CD4-positive, alpha-beta T cell (primary cell): ENCODE data around the gene CACNA2D1. TPM values are rescaled to one million over a fixed set of nuclear protein-coding genes. Genes with fewer than 3 reads are reported as not detected.

Experiments
- ATAC-seq: fragments of 200-7000 bp; cut with Tn5 transposase; one replicate; pipeline ENCODE4 v1.10.0; 2022; ENCODE audit warnings: mild to moderate bottlenecking; ENCODE audit not compliant: poor library complexity
- CTCF ChIA-PET: fragments of 350-600 bp; sonication (Branson Sonifier 250); formaldehyde crosslinking; loops from one replicate; lab custom pipeline; 2021; ENCODE audit warnings: antibody characterized with exemption, inconsistent platforms; lab: Charles Lee
- POLR2A ChIA-PET: fragments of 350-600 bp; sonication (Branson Sonifier 250); formaldehyde crosslinking; loops from one replicate; lab custom pipeline; 2021; ENCODE audit warnings: antibody characterized with exemption, inconsistent platforms; lab: Charles Lee
- DNase-seq, 14 experiments: peaks; one replicate each; pipeline ENCODE4 v3.0.0-alpha.2; 2013 to 2020; ENCODE audit warnings: mixed read lengths in 2 of 14
- H3K27ac ChIP-seq, 2 donors: one replicate each; pipeline versions ENCODE4 v1.5.1 to v1.7.0; 2013; ENCODE audit warnings: low read length in 2 of 2, low read depth in 1 of 2, mild to moderate bottlenecking in 1 of 2
- H3K27me3 ChIP-seq, 2 experiments: 1 replicate in 1 of 2; 2 replicates in 1 of 2; pipeline versions ENCODE4 v1.6.1 to v1.7.0; 2013; ENCODE audit warnings: low read length in 2 of 2, control low read depth in 1 of 2, mild to moderate bottlenecking in 1 of 2, moderate library complexity in 1 of 2; ENCODE audit not compliant: insufficient read depth in 2 of 2, control insufficient read depth in 1 of 2
- H3K36me3 ChIP-seq: one replicate; pipeline ENCODE4 v1.6.1; 2013; ENCODE audit warnings: low read length, control low read depth; ENCODE audit not compliant: insufficient read depth
- H3K4me1 ChIP-seq: one replicate; pipeline ENCODE4 v1.6.1; 2013; ENCODE audit warnings: low read length, control low read depth; ENCODE audit not compliant: insufficient read depth
- H3K4me3 ChIP-seq: one replicate; pipeline ENCODE4 v1.5.1; 2013; ENCODE audit warnings: mild to moderate bottlenecking, low read length, moderate library complexity
- H3K9me3 ChIP-seq, 2 experiments: 1 replicate in 1 of 2; 2 replicates in 1 of 2; pipeline versions ENCODE4 v1.6.1 to v1.7.0; 2013; ENCODE audit warnings: low read length in 2 of 2, mild to moderate bottlenecking in 2 of 2, control low read depth in 1 of 2, moderate library complexity in 1 of 2; ENCODE audit not compliant: control insufficient read depth in 1 of 2, insufficient read depth in 1 of 2
- H3K27ac Mint-ChIP-seq: one replicate; pipeline ENCODE4 v1.8.0; 2020; ENCODE audit warnings: mixed read lengths
- H3K27me3 Mint-ChIP-seq: one replicate; pipeline ENCODE4 v1.8.0; 2021; ENCODE audit warnings: mixed read lengths
- H3K36me3 Mint-ChIP-seq: one replicate; pipeline ENCODE4 v1.8.0; 2021; ENCODE audit warnings: low read depth, mixed read lengths
- H3K4me1 Mint-ChIP-seq: one replicate; pipeline ENCODE4 v1.8.0; 2021; ENCODE audit warnings: low read depth, mixed read lengths
- H3K4me3 Mint-ChIP-seq: one replicate; pipeline ENCODE4 v1.8.0; 2020; ENCODE audit warnings: mild to moderate bottlenecking, mixed read lengths
- H3K9me3 Mint-ChIP-seq: one replicate; pipeline ENCODE4 v1.8.0; 2020; ENCODE audit warnings: mixed read lengths
- intact Hi-C, 2 experiments: fragments of 100-400 bp; cut with DNase I in 1 of 2; cut with micrococcal nuclease in 1 of 2; formaldehyde crosslinking; loops; one replicate each; pipeline versions ENCODE4 v1.15.1 to v1.9.0; 2023 to 2025; cut with DNase I, micrococcal nuclease
- total RNA-seq, 174 experiments: library from RNA in 2 of 174; stranded (reverse) in 2 of 174; gene quantifications; one replicate each; pipeline ENCODE4 v1.2.3 and lab custom pipeline; 2021 to 2026
- TF ChIP-seq, protein P1 (sequence below): fragments of 200-600 bp; IDR thresholded peaks from one replicate; pipeline ENCODE4 v1.8.0; 2022; ENCODE audit warnings: antibody characterized with exemption, mild to moderate bottlenecking

Gene CACNA2D1
- total RNA-seq, 2 experiments from 2014 or later, result not detected

DNA sequence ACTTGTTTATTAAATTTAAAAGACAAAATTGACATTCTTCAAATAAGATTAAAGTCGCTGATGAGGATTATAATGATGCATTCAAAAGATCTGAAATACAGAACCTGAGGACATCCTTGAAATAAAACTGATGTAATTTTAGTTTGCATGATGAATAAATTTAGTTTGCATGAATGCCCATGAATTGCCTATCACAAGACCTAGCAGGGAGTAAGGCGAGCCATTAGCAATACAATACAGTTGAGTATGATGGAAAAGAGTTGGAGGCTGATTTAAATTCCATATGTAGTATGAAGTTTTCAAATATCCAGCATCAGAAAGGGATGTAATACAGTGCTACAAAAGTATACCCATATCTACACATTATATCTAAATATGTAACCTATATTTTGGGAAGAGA is 321.3 kb downstream of the CACNA2D1 start:
- H3K4me3 Mint-ChIP-seq, result no peak overlapping the region
- H3K27ac Mint-ChIP-seq, result no peak overlapping the region
- H3K27me3 ChIP-seq, result no peaks in the 10 kb centered on the region
- POLR2A ChIA-PET, result no interaction called here
- ATAC-seq (no peak), DNase-seq (no peak)
- H3K36me3 Mint-ChIP-seq, result no peaks in the 10 kb centered on the region
- H3K9me3 ChIP-seq, result no peaks in the 10 kb centered on the region
- H3K4me3 ChIP-seq, result no peak overlapping the region
- H3K27me3 Mint-ChIP-seq, result no peaks in the 10 kb centered on the region
- H3K4me1 Mint-ChIP-seq, result no peaks in the 10 kb centered on the region
- no peak overlapping the region for H3K27ac ChIP-seq
- no peaks in the 10 kb centered on the region for H3K36me3 ChIP-seq
- H3K4me1 ChIP-seq, result no peaks in the 10 kb centered on the region
- peaks cover 3% of the 10 kb centered on the region for H3K9me3 Mint-ChIP-seq
- intact Hi-C loops, result no loop called here
- TF ChIP-seq, protein P1, sequence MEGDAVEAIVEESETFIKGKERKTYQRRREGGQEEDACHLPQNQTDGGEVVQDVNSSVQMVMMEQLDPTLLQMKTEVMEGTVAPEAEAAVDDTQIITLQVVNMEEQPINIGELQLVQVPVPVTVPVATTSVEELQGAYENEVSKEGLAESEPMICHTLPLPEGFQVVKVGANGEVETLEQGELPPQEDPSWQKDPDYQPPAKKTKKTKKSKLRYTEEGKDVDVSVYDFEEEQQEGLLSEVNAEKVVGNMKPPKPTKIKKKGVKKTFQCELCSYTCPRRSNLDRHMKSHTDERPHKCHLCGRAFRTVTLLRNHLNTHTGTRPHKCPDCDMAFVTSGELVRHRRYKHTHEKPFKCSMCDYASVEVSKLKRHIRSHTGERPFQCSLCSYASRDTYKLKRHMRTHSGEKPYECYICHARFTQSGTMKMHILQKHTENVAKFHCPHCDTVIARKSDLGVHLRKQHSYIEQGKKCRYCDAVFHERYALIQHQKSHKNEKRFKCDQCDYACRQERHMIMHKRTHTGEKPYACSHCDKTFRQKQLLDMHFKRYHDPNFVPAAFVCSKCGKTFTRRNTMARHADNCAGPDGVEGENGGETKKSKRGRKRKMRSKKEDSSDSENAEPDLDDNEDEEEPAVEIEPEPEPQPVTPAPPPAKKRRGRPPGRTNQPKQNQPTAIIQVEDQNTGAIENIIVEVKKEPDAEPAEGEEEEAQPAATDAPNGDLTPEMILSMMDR, result no peak
- CTCF ChIA-PET, result no interaction called here

- ATAC-seq (no peak), DNase-seq (no peak)
- H3K36me3 ChIP-seq, result no peaks in the 10 kb centered on the region
- no peaks in the 10 kb centered on the region for H3K9me3 ChIP-seq
- H3K4me3 ChIP-seq, result no peak overlapping the region
- H3K27me3 Mint-ChIP-seq, result no peaks in the 10 kb centered on the region
- TF ChIP-seq, protein P1, result no peak
- H3K36me3 Mint-ChIP-seq, result no peaks in the 10 kb centered on the region
- intact Hi-C loops, result no loop called here
- ChIA-PET CTCF (no interaction called here), POLR2A (no interaction called here)
- H3K4me1 Mint-ChIP-seq, result no peaks in the 10 kb centered on the region
- H3K9me3 Mint-ChIP-seq, result peaks cover 2% of the 10 kb centered on the region
- no peaks in the 10 kb centered on the region for H3K4me1 ChIP-seq
- H3K27me3 ChIP-seq, result no peaks in the 10 kb centered on the region
- no peak overlapping the region for H3K27ac ChIP-seq
- no peak overlapping the region for H3K27ac Mint-ChIP-seq
- no peak overlapping the region for H3K4me3 Mint-ChIP-seq
These were observed 329.3 kb downstream of the CACNA2D1 start for GRCh38 chr7:82114237-82114636.

GRCh38 chr7:82110146-82110840 is 333.3 kb downstream of the CACNA2D1 start:
- ATAC-seq (no peak), DNase-seq (no peak)
- Histone ChIP-seq H3K27ac (no peak overlapping the region), H3K27me3 (no peaks in the 10 kb centered on the region), H3K36me3 (no peaks in the 10 kb centered on the region), H3K4me1 (no peaks in the 10 kb centered on the region), H3K4me3 (no peak overlapping the region), H3K9me3 (no peaks in the 10 kb centered on the region)
- intact Hi-C loops, result no loop called here
- H3K9me3 Mint-ChIP-seq, result peaks cover 5% of the 10 kb centered on the region
- TF ChIP-seq, protein P1, result no peak
- H3K36me3 Mint-ChIP-seq, result no peaks in the 10 kb centered on the region
- H3K4me1 Mint-ChIP-seq, result no peaks in the 10 kb centered on the region
- H3K27me3 Mint-ChIP-seq, result no peaks in the 10 kb centered on the region
- ChIA-PET CTCF (no interaction called here), POLR2A (no interaction called here)
- H3K27ac Mint-ChIP-seq, result no peak overlapping the region
- H3K4me3 Mint-ChIP-seq, result no peak overlapping the region
